Activated T-cell treated with anti-CD3 and anti-CD28 coated beads, Interleukin-2, amount 50 U/mL, for 1 hour (primary cell): ENCODE data around the gene NPIPB9.
"Not testable (repeated sequence)": the region's sequence is repeated elsewhere in the genome, so short reads cannot be mapped to it uniquely, and the experiment has no call there.

ENCODE experiments used
- DNase-seq: peaks from one replicate; pipeline ENCODE4 v3.0.0-alpha.2; 2020

NPIPB9 gene

DNA sequence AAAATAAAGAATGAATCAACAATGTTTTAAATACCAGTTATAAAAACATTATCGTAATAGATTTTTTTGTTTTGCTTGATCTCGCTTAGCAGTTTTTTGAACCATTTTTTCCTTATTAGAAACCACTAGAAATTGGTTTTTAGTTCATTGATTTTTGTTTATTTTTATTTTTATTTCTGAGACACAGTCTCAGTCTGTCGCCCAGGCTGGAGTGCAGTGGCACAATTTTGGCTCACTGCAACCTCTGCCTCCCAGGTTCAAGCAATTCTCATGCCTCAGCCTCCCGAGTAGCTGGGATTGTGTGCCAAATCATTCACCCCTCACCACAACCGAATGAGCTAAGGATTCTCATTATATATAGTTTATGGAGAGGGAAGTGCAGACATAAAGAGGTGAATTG is at the start of gene NPIPB9:
Gene NPIPB9, plus strand, starts transcription at position 301 of the 400 bp plus-strand sequence.
- DNase-seq: not testable (repeated sequence)

DNA sequence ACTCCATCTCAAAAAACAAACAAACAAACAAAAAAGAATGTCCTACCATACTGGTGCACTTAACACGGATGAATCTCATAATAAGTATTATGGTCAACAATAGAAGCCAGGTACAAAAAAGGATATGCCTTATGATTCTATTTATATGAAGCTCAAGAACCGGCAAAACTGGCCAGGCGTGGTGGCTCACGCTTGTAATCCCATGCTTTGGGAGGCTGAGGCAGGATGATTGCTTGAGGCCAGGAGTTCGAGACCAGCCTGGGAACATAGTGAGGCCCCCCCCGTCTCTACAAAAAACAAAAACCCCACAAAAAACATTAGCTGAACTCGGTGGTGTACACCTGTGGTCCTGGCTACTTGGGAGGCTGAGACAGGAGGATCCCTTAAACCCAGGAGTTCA is 47.3 kb upstream of the NPIPB9 start:
- not testable (repeated sequence) for DNase-seq

DNA sequence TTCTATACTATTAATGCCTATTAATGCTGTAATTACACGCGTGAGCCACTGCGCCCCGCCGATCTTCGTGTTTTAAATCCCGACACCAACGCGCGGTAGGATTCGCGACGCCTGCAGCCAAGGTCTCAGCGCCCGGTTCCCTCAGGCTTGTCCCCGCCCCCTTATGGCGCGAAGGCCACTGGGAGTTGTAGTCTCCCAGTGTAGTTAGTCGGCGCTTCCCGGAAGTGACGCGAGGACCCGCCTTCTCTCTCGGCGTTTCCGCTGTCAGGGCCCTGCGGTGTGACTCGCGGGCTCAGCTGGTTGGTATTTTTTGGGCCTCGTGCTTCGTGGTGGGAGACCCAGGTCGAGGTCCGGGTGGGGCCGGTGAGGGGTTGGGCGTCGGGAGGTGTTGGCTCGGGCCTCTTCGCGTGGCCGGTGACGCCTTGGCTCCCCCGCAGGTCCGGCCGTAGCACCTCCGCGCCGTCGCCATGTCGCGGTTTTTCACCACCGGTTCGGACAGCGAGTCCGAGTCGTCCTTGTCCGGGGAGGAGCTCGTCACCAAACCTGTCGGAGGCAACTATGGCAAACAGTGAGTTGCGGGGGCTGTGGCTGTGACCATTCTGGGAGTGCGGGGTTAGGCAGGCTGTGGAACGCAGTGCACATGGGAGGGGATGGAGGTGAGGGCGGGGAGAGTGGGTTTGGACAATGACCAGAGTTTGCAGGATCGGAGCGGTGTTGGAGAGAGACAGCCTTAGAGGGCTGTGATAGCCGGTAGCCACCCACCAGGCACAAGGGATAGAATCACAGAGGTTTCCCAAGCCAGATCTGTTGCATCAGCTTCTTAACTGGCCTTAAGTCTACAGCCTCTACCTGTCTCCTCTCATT is 40.1 kb upstream of the NPIPB9 start, which contains the start of gene EIF3C:
Gene EIF3C, plus strand, starts transcription at position 245 of the 864 bp plus-strand sequence. Its CDS starts 223 bp downstream, at position 468.
- not testable (repeated sequence) for DNase-seq

DNA sequence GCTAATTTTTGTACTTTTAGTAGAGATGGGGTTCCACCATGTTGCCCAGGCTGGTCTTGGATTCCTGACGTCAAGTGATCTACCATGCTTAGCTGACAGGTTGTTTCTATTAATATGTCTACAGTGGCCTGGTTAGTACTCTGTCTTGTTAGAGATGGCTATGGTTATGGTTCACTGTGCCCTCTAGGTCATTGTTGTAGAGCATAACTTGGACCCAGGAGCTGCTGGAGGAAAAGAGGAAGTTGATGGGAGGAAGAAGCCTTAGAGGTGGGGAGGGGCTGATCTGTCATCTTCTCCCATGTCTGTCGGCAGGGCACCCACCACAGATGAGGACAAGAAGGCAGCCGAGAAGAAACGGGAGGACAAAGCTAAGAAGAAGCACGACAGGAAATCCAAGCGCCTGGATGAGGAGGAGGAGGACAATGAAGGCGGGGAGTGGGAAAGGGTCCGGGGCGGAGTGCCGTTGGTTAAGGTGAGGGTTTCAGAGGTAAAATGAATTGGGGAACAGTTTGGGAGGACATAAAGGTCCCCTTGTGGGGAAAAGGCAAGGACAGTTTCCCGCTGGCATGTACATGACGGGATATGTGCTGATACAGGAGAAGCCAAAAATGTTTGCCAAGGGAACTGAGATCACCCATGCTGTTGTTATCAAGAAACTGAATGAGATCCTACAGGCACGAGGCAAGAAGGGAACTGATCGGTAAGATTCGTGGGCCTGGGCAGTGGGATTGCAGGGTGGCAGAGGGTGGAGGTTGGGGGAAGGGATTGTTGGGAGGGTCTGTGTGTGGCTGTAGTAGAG is 28.5 kb upstream of the NPIPB9 start:
- DNase-seq: not testable (repeated sequence)

DNA sequence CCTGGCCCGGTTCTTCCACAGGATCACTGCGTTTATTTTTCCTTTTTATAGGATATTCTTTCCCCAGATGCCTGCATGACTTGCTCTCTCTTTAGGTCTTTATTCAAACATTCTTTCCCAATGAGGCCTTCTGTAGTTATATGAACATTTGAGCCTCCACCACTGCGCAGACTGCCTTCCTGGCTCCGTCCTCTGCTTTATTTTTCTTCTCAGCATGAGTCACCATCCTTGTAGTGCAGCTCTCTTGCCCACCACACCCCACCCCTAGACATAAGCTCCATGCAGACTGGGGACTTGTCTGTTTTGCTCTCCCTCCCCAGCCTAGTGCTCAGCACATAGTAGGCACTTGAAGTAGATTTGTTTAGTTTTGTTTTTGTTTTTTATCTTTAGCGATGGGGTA is 20.3 kb upstream of the NPIPB9 start:
- DNase-seq: not testable (repeated sequence)

DNA sequence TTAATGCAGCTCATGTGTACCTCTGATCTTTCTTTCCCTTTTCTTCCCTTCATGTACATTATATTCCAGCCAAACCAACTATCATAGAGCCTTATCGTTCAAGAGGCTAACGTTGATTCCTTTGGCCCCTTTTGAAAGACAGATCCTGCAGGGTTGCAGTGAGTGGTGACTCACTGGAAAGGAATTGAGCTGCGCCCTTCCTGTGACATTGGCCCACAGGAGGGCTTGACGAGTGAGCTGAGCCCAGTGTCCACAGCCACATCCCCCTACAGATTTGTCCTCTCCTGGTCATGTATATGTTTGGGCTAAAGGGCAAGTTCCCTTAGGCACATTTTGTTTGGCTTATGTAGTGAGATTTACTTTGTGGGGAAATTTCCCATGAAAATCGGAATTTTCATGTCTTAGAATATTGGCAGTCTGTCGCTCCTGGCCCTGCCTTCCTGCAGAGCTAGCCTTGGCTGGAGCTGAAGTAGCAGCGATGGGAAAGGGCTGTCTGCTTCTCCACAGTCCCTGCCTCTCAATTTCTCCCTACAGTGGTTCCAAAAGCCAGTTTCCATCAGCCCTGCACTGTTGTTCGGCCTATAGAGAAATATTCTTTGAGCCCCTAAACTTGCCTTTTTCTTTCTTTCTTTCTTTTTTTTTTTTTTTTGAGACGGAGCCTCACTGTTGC is 19.0 kb upstream of the NPIPB9 start:
- not testable (repeated sequence) for DNase-seq

DNA sequence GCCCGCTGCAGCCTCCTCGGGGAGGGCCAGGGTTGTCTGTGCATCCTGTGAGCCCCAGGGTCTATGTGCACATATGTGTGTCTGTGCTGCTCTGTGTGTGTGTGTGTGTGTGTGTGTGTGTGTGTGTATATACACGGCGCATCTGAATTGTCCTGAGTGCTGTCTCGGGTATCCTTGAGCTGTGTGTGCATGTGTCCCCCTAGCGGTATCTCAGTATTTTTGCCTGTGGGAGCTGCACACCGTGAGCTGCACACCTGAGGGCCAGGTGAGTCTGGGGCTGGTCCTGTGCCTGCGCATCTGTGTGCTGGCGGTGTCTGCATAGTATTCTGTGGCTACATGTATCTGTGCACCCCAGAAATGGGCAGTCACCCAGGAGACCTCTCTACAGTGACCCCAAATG is 11.8 kb upstream of the NPIPB9 start:
- not testable (repeated sequence) for DNase-seq

DNA sequence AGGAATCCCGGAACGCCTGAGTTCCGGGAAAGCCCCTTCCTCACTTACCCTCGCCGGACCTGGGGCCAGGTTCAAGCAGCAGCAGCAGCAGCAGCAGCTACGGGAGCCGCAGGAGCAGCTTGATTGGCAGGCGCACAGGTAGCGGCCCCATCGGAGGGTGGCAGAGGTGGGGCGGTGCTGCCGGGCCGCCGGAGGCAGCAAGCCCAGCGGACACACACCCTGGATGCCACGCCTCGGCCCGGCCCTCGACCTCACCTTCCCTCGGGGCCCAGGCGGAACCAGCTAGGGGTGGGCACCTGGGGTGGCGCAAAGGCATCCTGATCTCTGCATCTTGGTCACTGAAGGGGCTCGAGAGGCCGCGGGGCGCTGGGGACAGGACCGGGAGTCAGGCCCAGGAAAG is 11.0 kb upstream of the NPIPB9 start:
- DNase-seq: not testable (repeated sequence)

DNA sequence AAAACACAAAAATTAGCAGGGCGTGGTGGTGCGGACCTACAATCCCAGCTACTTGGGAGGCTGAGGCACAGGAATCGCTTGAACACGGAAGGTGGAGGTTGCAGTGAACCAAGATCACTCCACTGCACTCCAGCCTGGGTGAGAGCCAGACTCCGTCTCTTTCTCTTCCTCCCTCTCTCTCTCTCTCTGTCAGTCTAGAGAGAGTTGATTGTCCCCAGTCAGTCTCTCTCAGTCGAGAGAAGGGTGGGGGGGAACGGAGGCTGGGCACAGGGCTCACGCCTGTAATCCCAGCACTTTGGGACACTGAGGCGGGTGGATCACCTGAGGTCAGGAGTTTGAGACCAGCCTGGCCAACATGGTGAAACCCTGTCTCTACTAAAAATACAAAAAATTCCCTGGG is 10.3 kb upstream of the NPIPB9 start:
- not testable (repeated sequence) for DNase-seq

DNA sequence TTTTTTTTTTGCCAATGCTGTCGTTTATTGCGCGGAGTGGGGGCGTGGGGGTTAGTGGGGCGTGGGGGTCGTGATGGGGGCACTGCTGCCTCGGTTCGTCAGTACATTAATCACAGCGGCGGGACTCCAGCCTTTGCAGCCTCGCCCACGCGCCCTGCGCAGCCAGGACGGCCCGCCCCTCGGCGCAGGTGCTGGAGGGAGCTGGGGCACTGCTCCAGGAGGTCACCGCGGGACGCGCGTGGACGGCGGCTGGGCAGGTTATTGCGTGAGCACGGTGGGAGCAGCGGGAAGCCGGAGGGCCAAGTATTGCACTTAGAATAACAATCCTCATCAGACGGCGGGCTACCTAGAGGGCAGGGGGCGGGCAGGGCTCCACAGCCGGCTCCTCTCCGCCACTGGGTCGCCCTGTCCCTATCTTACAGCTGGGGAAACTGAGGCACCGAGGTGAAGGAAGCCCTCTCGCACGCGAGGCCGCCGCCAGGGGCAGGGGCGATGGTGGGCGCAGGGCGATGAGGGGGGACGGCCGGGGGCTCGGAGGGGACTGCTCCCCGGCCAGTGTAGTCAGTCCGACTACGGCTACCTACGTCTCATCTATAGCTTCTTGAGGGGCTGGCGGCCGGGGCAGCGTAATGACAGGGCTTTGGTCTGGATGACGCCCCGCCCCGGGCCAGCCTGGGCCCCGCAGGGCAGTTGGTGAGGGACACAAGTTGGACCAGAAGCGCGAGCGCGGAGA is 4.8 kb upstream of the NPIPB9 start:
- DNase-seq: not testable (repeated sequence)

DNA sequence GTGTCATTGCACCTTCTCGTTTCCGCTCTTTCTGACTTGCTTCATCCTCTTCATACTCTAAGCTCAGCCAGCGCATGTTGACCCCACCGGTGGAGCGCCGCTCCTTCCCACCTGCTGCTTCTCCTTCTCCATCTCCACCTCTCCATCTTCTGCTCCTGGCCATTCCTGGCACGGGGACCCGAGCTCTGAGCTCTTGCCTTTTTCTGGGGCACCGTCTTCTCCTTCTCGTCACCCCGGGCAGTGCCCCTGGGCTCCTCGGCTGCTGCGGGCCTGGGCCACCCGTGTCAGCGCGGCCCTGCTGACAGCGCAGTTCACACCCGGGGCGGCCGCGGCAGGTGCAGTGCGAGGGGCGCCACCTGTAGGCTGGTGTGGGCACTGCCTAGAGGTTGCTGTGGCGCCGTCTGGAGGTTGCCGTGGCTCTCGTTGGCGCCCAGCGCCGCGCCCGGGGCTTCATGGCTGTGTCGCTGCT is 1.6 kb upstream of the NPIPB9 start:
- peak; percentile 61 for DNase-seq

DNA sequence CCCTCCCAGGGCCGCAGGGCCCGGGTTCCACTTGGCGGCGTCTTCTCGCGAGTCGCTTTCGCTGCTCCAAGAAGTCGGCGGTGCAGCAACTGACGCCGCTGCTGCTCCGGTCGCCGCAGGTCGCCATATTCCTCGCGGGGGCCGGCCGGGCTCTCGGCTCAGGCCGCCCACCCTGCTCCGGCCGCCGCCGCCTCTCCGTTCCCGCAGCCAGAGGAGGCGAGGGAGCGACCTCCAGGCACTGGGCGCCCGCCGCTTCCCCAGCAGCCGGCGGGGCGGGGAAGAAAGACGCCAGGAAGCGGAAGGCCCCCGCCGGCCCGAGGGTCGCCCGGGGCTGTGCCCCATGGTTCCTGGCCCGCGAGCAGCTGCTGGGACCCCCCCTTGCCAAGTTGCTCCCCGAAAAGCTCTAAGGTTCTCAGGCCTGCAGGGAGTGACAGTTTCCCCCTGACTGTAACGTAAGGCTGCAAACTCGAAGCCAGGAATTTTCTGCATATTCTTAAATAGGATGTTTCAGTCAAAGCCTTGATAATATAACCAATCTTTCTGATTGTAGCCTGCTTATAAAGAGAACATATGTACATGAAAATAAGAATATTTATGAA is 1.0 kb upstream of the NPIPB9 start:
- DNase-seq: not testable (repeated sequence)

DNA sequence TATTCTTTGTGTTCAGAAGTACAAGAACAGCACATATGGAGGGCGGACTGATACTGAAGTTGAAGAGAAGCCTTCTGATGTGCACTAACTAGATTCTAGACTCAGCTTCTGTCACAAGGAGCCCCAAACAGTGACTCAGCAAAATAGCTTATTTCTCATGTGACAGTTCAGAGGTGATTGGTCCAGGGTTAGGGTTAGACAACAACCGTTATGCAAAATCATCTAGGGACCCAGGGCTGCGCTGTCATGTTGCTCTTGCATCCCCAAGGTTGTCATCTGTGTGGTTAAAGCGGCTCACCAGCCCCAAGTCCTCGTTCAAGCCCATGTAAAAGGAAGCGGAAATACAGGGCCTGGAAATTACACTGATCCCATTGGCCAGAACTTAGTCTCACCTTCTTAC is 30.1 kb downstream of the NPIPB9 start:
- DNase-seq: not testable (repeated sequence)

DNA sequence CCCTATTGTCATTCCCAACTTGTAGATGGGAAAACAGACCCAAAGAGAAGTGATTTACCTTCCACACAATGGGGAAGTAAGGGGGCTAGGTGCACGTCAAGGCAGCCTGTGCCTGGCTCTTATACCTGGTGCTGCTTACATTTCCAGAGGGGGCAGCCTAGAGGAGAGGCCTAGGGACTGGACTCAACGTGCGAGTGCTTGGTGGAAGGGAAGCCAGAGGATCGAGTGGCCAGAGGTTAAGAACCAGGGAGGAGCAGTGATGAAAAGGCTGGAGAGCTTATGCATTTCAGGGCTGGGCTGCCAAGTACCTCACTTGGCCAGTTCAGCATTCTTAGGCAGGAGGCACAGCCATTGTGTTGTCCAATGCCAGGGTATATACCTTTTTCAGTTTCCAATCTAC is 30.8 kb downstream of the NPIPB9 start:
- DNase-seq: not testable (repeated sequence)

DNA sequence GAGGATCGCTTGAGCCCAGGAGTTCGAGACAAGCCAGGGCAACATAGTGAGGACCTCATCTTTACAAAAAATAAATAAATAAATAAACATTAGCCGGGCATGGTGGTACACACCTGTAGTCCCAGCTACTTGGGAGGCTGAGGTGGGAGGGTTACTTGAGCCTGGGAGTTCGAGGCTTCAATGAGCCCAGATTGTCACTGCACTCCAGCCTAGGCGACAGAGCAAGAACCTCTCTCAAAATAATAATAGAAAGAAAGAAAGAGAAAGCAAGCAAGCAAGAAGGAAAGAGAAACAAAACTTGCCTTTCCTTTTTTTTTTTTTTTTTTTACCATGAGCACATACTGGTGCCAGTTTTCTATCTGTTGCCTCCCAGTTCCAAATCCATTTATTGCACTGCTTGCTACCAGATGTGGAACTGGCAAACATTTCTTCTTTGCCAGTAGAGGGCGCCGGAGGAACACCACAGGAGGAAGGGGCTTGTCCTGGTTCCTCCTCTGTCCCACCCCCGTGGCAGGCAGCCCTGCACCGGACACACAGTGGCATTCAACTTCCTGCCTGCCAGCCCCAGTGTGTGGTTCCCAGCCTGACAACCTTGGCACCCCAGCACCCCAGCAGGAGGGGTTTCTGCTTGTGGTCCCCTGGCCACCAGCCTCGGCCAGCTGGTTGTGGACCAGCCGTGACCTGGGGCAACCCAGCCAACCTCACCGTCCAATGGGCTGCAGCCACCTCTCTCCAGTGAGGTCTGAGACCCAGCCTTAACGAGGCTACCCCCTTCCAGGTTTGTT is 50.8 kb downstream of the NPIPB9 start:
- DNase-seq: peak; percentile 50

DNA sequence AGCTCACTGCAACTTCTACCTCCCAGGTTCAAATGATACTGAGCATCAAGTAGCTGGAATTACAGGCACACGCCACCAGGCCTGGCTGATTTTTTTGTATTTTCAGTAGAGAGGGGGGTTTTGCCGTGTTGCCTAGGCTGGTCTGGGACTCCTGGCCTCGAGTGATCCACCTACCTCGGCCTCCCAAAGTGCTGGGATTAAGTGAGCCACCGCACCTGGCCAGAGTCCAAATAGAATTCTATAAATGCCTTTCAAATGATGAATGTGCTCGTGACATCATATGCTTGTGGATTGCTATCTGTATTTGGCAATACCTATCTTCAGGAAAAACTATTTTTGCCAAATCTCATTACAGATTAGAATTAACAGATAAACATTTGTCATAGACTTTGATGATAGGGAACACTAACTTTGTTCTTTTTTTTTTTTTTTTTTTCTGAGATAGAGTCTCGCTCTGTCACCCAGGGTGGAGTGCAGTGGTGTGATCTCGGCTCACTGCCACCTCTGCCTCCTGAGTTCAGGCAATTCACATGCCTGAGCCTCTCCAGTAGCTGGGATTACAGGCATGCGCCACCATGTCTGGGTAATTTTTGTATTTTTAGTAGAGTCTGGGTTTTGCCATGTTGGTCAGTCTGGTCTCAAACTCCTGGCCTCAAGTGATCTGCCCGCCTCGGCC is 56.0 kb downstream of the NPIPB9 start:
- DNase-seq: not testable (repeated sequence)

DNA sequence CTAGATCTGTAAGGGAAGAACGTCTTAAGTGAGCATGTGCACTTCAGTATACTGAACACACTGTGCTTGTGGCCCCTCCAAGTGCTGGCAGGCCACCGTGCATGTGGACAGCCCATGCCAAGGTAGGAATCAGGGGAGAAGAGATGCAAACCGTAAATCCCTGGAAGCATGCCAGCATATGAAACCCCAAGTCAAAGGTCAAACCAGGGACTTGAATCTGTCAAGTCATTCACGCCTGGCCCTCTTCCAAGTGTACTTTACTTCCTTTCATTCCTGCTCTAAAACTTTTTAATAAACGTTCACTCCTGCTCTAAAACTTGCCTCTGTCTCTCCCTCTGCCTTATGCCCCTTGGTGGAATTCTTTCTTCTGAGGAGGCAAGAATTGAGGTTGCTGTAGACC is 68.4 kb downstream of the NPIPB9 start:
- DNase-seq: no peak

DNA sequence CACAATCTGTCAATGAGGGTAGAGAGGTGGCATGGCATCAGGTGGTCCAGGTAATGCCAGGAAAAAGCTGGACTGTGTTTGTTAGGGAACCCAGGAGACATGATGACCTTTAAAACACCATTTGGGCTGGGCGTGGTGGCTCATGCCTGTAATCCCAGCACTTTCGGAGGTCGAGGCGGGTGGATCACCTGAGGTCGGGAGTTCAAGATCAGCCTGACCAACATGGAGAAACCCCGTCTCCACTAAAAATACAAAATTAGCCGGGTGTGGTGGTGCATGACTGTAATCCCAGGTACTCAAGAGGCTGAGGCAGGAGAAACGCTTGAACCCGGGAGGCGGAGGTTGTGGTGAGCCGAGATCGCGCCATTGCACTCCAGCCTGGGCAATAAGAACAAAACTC is 69.0 kb downstream of the NPIPB9 start:
- DNase-seq: not testable (repeated sequence)

DNA sequence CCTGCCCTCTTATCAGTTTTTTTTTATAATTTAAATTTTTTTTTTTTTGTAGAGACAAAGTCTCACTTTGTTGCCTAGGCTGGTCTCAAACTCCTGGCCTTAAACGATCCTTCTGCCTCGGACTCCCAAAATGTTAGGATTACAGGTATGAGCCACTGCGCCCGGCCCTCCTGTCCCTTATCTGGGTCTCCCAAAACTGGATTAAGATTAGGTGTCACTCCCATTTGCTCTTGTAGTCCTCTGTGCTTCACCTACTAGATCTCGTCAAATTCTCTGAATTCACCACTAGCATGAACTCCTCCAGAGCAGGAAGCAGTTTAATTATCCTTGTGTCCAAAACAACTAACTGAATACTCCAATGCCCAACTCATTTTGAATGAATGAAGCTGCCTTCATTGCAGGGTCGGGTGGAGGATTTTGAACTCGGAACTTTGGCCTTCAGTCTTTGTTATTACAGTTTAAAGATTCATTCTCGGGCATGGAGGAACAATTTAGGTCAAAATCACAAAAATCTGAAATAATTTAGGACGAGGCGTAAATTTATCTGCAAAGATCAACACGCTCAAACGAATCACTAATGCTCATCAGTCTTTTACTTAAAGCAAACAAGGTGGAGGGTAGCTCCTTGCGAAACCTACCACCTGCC is 70.4 kb downstream of the NPIPB9 start:
- DNase-seq: no peak
